GM19438 (cell line): ENCODE results near the gene C2orf72.
"Not testable (repeated sequence)": the region's sequence is repeated elsewhere in the genome, so short reads cannot be mapped to it uniquely, and the experiment has no call there.

ENCODE experiments used
- ATAC-seq: cut with Tn5 transposase; IDR thresholded peaks from one replicate; pipeline ENCODE4 v1.9.1; 2021; ENCODE audit warnings: low read depth; ENCODE audit not compliant: unreplicated experiment

C2orf72 gene

DNA sequence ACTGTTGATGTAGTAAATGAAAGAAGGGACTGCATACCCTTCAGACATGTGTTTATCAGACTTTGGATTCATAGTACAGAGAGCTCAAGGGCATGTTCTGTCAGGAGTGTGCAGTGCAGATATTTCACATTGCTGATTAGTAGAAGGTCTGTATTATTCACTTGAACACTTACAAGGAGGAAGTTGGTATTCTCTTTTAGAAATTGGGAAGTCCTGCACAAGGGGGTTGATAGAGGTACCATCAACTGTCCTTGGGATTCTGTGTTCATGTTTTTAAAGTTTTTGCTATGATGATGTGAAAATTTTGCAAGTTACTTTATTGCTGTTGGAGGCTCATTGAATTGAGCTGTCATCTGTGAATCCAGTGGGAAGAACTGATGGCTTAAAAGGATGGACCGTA is 26.0 kb downstream of the C2orf72 start:
- no peak for ATAC-seq

DNA sequence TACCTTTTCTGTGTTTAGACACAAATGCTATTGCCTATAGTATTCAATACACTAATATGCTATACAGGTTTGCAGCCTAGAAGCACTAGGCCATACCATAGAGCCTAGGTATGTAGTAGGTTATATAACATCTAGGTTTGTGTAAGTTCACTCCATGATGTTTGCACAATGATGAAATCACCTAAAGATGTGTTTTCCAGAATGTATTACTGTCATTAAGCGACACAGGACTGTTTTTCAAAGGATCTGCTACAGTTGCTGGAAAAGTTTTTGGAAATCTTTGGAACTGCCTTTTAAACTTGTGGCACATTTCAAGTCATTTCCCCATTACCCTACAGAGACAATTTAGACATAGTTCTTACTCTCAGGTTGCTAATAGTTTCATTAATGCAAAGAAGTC is 28.6 kb downstream of the C2orf72 start:
- no peak for ATAC-seq

DNA sequence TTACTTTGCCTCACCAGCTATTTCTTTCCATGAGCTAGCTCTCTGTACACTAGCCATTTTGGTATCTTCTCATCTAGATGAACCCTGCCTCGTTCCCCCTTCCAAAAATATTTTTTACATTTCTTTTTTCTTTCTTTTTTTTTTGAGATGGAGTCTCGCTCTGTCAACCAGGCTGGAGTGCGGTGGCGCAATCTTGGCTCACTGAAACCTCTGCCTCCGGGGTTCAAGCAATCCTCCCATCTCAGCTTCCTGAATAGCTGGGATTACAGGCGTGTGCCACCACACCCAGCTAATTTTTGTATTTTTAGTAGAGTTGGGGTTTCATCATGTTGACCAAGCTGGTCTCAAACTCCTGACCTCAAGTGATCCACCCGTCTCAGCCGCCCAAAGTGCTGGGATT is 30.2 kb downstream of the C2orf72 start:
- ATAC-seq = not testable (repeated sequence)

DNA sequence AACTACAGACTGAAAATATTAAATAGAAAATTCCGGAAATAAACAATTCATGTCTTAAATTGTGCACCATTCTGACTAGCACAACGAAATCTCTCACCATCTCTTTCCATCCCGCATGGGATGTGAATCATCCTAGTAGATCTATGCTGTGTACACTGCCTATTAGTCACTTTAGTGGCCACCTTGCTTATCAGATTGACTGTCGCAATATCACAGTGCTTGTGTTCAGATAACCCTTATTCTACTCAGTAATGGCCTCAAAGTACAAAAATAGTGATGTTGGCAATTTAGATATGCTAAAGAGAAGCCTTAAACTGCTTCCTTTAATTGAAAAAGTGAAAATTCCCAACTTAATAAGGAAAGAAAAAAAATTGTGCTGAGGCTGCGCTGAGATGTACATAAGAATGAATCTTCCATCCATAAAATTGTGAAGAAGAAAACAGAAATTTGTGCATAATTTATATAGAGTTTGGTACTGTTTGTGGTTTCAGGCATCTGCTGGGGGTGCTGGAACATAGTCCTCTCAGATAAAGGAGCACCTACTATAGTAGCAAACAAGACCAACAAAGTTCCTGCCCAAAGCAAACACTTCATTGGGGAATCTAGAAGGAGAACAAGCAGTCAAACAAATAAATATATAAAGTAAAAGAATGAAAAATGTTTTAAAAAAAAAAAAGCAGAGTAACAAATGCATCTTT is 31.4 kb downstream of the C2orf72 start:
- ATAC-seq = no peak

DNA sequence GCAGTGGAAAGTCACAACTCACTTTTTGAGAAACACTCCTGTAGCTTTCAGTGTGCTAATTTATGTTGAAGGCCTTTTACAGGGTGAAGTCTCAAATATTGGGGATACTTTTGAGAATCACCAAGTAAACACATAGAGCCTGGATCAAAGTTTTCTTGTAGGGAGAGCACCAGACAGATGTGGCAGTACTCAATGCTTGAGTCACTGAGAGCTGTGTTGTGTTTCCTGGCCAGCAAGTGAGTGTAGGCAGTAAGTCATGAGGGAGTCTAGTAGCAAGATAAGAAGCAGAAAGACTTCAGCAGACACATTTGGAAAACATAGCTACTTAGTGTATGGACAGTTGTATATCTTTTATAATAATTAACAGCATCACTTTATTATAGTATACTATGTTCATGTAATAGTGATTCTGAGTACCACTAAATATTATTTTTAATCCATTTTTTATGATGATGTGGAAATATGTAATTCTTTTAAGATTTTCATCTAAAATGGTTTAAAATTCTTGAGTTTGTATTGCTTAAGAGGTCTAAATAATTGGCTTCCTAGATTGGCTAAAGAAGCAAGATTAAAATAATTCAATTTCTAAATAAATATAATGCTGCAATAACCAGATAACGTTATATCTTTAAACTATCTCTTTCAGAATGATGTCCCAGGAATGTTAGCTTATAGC is 32.2 kb downstream of the C2orf72 start:
- ATAC-seq = no peak

DNA sequence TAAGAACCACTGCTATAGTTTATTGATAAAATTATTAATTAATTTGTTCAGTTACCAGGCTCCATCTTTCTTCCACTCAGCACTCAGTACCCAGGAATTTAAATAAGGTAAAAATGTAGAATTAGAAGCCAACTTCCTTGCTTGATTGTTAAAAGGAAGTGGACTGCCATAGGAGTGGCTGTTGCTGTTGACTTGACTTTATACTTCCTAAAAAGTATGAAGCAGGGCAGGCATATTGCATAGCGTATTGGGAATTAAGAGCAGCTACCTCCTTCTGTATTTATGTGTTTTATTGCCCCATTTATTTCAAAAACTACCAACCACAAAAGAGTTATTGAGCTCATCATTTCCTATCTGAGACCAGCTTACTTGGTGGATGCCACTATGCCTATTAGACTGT is 47.2 kb downstream of the C2orf72 start:
- no peak for ATAC-seq

DNA sequence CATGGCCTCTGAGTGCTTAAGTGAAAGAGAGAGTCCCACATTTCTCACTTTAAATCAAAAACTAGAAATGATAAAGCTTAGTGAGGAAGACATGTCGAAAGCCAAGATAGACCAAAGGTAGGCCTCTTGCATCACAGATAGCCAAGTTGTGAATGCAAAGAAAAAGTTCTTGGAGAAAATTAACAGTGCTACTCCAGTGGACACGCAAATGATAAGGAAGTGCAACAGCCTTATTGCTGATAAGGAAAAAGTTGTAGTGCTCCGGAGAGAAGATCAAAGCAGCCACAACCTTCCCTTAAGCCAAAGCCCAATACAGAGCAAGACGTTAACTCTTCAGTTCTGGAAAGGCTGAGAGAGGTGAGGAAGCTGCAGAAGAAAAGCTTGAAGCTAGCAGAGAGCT is 51.4 kb downstream of the C2orf72 start:
- ATAC-seq = no peak

DNA sequence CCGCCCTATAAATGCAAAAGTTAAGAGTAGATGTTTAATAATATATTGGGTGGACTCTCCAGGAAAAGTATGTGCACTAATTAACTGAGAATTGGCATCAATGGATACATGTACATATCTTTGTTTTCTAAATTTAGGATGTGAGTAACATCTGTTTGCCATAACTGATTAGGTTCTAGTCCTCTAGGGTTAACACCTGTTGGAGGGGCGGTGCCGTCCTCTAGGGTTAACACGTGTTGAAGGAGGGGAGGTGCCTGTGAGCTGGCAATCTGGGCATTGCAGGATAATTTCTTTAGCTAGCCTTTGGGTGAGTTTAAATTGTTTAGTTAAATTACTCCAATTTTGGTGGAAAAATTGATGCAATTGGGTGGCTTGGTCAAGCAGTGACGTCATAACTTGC is 56.6 kb downstream of the C2orf72 start:
- no peak for ATAC-seq

DNA sequence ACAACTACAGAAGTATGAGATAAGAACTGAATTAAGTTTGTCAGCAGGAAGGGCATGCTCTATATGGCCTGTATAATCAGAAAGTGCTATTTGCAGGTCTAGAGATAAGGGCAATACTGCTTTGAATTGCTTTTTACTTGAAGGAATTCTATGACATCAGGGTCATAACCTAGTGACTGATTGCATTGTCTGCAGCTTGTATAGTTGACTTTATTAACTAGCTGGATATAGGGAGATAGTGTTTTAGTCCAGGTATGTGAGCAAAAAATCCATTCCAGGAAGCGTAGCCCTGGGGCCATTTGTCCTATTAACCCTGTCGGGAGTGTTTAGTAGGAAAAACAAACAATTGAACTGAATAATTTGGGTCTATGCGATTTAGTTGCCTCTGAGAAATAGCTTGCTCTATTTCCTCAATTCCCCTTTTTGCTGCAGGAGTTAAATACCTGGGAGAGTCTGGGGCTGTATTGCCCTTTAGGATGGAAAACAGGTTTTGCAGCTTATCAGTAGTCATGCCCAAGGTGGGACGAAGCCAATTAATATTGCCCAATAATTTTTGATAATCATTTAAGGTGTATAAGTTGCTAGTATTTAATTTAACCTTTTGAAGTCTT is 57.5 kb downstream of the C2orf72 start:
- no peak for ATAC-seq
